G401 (cell line): ENCODE data around the gene SH3TC2. TPM values are rescaled to one million over a fixed set of nuclear protein-coding genes. Genes with fewer than 3 reads are reported as not detected.
"Not testable (repeated sequence)": the region's sequence is repeated elsewhere in the genome, so short reads cannot be mapped to it uniquely, and the experiment has no call there.

Experiments
- DNase-seq: peaks from one replicate; pipeline ENCODE4 v3.0.0-alpha.2; 2015; ENCODE audit warnings: low spot score
- in situ Hi-C: cut with HindIII; loops from 2 replicates; pipeline ENCODE4 v1.10.0; 2016; ENCODE audit warnings: low sequenced_read_pairs, mixed read lengths
- total RNA-seq: library from RNA; depleted of rRNA; stranded (reverse); fragments of >200 nt; shearing (Covaris generic); gene quantifications from 2 replicates; pipeline ENCODE4 v1.2.3, GENCODE V29; 2014; rRNA removed

The SH3TC2 gene
- total RNA-seq = not detected in 2 replicates

- no peak for DNase-seq
- in situ Hi-C loops = no loop called here
These were observed at the start of gene SH3TC2 for GRCh38 chr5:149063017-149063687. Gene SH3TC2, minus strand, starts transcription at chr5:149063062. Its CDS starts 40 bp downstream, at chr5:149063022.

GRCh38 chr5:149110406-149110805 is 47.5 kb upstream of the SH3TC2 start:
- no peak for DNase-seq
- in situ Hi-C loops = no loop called here

GRCh38 chr5:149108651-149109280 is 45.9 kb upstream of the SH3TC2 start:
- DNase-seq = no peak
- in situ Hi-C loops = no loop called here

GRCh38 chr5:149100331-149100730 is 37.5 kb upstream of the SH3TC2 start:
- no peak for DNase-seq
- in situ Hi-C loops = no loop called here

GRCh38 chr5:149099920-149100319 is 37.1 kb upstream of the SH3TC2 start:
- in situ Hi-C loops = no loop called here

GRCh38 chr5:149094996-149095395 is 32.1 kb upstream of the SH3TC2 start:
- in situ Hi-C loops = no loop called here
- DNase-seq = no peak

More at GRCh38 chr5:149099920-149100319, 37.1 kb upstream of the SH3TC2 start:
- no peak for DNase-seq

GRCh38 chr5:149093625-149094024 is 30.8 kb upstream of the SH3TC2 start:
- no peak for DNase-seq
- in situ Hi-C loops = no loop called here

- in situ Hi-C loops = no loop called here
- no peak for DNase-seq
These were observed 26.9 kb upstream of the SH3TC2 start for GRCh38 chr5:149089796-149090195.

- in situ Hi-C loops = no loop called here
- no peak for DNase-seq
These were observed 25.8 kb upstream of the SH3TC2 start for GRCh38 chr5:149088686-149089085.

- in situ Hi-C loops = no loop called here
- no peak for DNase-seq
These were observed 21.0 kb upstream of the SH3TC2 start for GRCh38 chr5:149083846-149084245.

- in situ Hi-C loops = no loop called here
- no peak for DNase-seq
These were observed 19.4 kb upstream of the SH3TC2 start for GRCh38 chr5:149082271-149082670.

GRCh38 chr5:149080294-149080693 is 17.4 kb upstream of the SH3TC2 start:
- no peak for DNase-seq
- in situ Hi-C loops = no loop called here

- in situ Hi-C loops = no loop called here
- DNase-seq = no peak
These were observed 17.0 kb upstream of the SH3TC2 start for GRCh38 chr5:149079883-149080282.

GRCh38 chr5:149074071-149074470 is 11.2 kb upstream of the SH3TC2 start:
- DNase-seq, in situ Hi-C loops: not testable (repeated sequence)

GRCh38 chr5:149073213-149073612 is 10.4 kb upstream of the SH3TC2 start:
- in situ Hi-C loops = no loop called here
- no peak for DNase-seq

- no peak for DNase-seq
- in situ Hi-C loops = no loop called here
These were observed 9.9 kb upstream of the SH3TC2 start for GRCh38 chr5:149072791-149073190.

- no peak for DNase-seq
- in situ Hi-C loops = no loop called here
These were observed 9.5 kb upstream of the SH3TC2 start for GRCh38 chr5:149072376-149072775.

- in situ Hi-C loops = no loop called here
- no peak for DNase-seq
These were observed 8.9 kb upstream of the SH3TC2 start for GRCh38 chr5:149071756-149072155.

- no peak for DNase-seq
- in situ Hi-C loops = no loop called here
These were observed 8.4 kb upstream of the SH3TC2 start for GRCh38 chr5:149071216-149071615.

- in situ Hi-C loops = no loop called here
These were observed 6.8 kb upstream of the SH3TC2 start for GRCh38 chr5:149069711-149070110.

GRCh38 chr5:149063896-149064478 is 1.1 kb upstream of the SH3TC2 start:
- no peak for DNase-seq
- in situ Hi-C loops = no loop called here

More at GRCh38 chr5:149069711-149070110, 6.8 kb upstream of the SH3TC2 start:
- DNase-seq = no peak
